GM18861 (cell line): Measurements from ENCODE around the gene ZNF580.

Experiments
- ATAC-seq: cut with Tn5 transposase; IDR thresholded peaks from one replicate; pipeline ENCODE4 v1.9.1; 2021; ENCODE audit not compliant: unreplicated experiment

Gene ZNF580

GRCh38 chr19:55640577-55641425 lies at the start of gene ZNF580:
Gene ZNF580, plus strand, starts transcription at chr19:55641002. Its CDS starts 1,507 bp downstream, at chr19:55642509.
- ATAC-seq = no peak

- ATAC-seq = no peak
Observed at GRCh38 chr19:55591555-55591954, 49.2 kb upstream of the ZNF580 start.

- ATAC-seq = no peak
Observed at GRCh38 chr19:55592391-55593090, 48.3 kb upstream of the ZNF580 start.

GRCh38 chr19:55593096-55593772 lies 47.6 kb upstream of the ZNF580 start:
- no peak for ATAC-seq

GRCh38 chr19:55594996-55595545 lies 45.7 kb upstream of the ZNF580 start:
- no peak for ATAC-seq

GRCh38 chr19:55596304-55596703 lies 44.5 kb upstream of the ZNF580 start:
- no peak for ATAC-seq

GRCh38 chr19:55597501-55597921 lies 43.3 kb upstream of the ZNF580 start:
- ATAC-seq = no peak

GRCh38 chr19:55598034-55598433 lies 42.8 kb upstream of the ZNF580 start:
- ATAC-seq = no peak

GRCh38 chr19:55598719-55599467 lies 41.9 kb upstream of the ZNF580 start:
- peak; percentile 30 for ATAC-seq

- ATAC-seq = peak; percentile 38
Observed at GRCh38 chr19:55599468-55599841, 41.3 kb upstream of the ZNF580 start, which contains the start of gene FIZ1. Gene FIZ1, minus strand, starts transcription at chr19:55599517. Its CDS starts 1,652 bp downstream, at chr19:55597865.

- ATAC-seq = peak; percentile 35
Observed at GRCh38 chr19:55599842-55600661, 40.8 kb upstream of the ZNF580 start, which contains the start of gene ZNF524. Gene ZNF524, plus strand, starts transcription at chr19:55600288. Its CDS starts 1,825 bp downstream, at chr19:55602113.

GRCh38 chr19:55600662-55601028 lies 40.2 kb upstream of the ZNF580 start:
- no peak for ATAC-seq

- no peak for ATAC-seq
Observed at GRCh38 chr19:55601084-55601483, 39.7 kb upstream of the ZNF580 start.

GRCh38 chr19:55602104-55603001 lies 38.4 kb upstream of the ZNF580 start:
- no peak for ATAC-seq

- no peak for ATAC-seq
Observed at GRCh38 chr19:55603115-55603514, 37.7 kb upstream of the ZNF580 start.

GRCh38 chr19:55603581-55604292 lies 37.1 kb upstream of the ZNF580 start:
- no peak for ATAC-seq

- peak; percentile 49 for ATAC-seq
Observed at GRCh38 chr19:55605207-55605636, 35.6 kb upstream of the ZNF580 start.
